ENCODE measurements around the gene ORAI3.

DNA sequence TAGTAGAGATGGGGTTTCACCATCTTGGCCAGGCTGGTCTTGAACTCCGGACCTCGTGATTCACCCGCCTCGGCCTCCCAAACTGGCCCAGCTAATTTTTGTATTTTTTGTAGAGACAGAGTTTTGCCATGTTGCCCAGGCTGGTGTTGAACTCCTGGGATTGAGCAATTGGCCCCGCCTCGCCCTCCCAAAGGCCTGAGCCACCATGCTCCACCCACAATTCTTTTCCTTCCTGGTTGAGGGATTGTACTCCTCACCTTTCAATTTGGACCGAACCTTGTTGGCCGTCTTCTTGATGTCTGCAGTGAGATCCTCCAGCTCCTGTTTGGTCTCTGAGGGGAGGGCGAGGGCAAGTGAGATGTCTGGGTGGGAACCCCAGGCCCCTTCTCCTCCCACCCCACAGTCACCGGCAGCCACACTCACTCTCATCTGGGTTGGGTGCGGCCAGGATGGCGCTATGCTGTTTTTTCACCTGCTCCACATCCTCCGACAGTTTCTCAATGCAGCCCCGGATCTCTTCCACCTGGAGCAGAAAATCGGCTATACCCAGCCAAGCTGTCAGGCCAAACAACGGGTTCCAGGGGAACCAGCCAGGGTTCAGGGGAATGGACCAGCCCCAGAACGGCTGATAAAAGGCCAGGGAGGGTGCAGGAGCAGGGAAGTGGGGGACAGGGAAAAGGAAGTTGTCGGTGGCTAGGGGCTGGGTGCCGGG is 52.0 kb downstream of the ORAI3 start:
- TF ChIP-seq, protein P1, sequence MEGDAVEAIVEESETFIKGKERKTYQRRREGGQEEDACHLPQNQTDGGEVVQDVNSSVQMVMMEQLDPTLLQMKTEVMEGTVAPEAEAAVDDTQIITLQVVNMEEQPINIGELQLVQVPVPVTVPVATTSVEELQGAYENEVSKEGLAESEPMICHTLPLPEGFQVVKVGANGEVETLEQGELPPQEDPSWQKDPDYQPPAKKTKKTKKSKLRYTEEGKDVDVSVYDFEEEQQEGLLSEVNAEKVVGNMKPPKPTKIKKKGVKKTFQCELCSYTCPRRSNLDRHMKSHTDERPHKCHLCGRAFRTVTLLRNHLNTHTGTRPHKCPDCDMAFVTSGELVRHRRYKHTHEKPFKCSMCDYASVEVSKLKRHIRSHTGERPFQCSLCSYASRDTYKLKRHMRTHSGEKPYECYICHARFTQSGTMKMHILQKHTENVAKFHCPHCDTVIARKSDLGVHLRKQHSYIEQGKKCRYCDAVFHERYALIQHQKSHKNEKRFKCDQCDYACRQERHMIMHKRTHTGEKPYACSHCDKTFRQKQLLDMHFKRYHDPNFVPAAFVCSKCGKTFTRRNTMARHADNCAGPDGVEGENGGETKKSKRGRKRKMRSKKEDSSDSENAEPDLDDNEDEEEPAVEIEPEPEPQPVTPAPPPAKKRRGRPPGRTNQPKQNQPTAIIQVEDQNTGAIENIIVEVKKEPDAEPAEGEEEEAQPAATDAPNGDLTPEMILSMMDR (IDR thresholded peaks at IDR 0.05; ENCODE audit: borderline replicate concordance, extremely low read depth, low read length, poor library complexity, severe bottlenecking) = no peak
- no peak for TF ChIP-seq EZH2 (IDR thresholded peaks at IDR 0.05; ENCODE audit: borderline replicate concordance, low read depth, low read length, severe bottlenecking)
